CD4-positive, alpha-beta T cell treated with Interleukin-15 for 4 hours (primary cell): ENCODE results near the gene DBF4B.
"Not testable (repeated sequence)": the region's sequence is repeated elsewhere in the genome, so short reads cannot be mapped to it uniquely, and the experiment has no call there.

Source experiments
- DNase-seq: peaks from one replicate; pipeline ENCODE4 v3.0.0-alpha.2; 2020; ENCODE audit warnings: low spot score

The DBF4B gene

GRCh38 chr17:44708401-44709263, at the start of gene DBF4B:
Gene DBF4B, plus strand, starts transcription at chr17:44708665. Its CDS starts 156 bp downstream, at chr17:44708821.
- DNase-seq, result peak; percentile 90

- no peak for DNase-seq
Measured at GRCh38 chr17:44661835-44662234, 46.6 kb upstream of the DBF4B start.

- DNase-seq, result no peak
Measured at GRCh38 chr17:44663095-44663494, 45.4 kb upstream of the DBF4B start.

- no peak for DNase-seq
Measured at GRCh38 chr17:44664867-44665266, 43.6 kb upstream of the DBF4B start.

- DNase-seq, result no peak
Measured at GRCh38 chr17:44666006-44666405, 42.5 kb upstream of the DBF4B start.

GRCh38 chr17:44672479-44673093, 35.9 kb upstream of the DBF4B start:
- no peak for DNase-seq

GRCh38 chr17:44673893-44674292, 34.6 kb upstream of the DBF4B start:
- no peak for DNase-seq

GRCh38 chr17:44677136-44677535, 31.3 kb upstream of the DBF4B start:
- DNase-seq, result no peak

- DNase-seq, result not testable (repeated sequence)
Measured at GRCh38 chr17:44683303-44683702, 25.2 kb upstream of the DBF4B start.

- DNase-seq, result no peak
Measured at GRCh38 chr17:44687756-44688155, 20.7 kb upstream of the DBF4B start.

GRCh38 chr17:44688200-44688599, 20.3 kb upstream of the DBF4B start:
- DNase-seq, result no peak

- peak; percentile 0 for DNase-seq
Measured at GRCh38 chr17:44688675-44689476, 19.6 kb upstream of the DBF4B start.

GRCh38 chr17:44689477-44690217, 18.8 kb upstream of the DBF4B start, which contains the start of gene CCDC43:
Gene CCDC43, minus strand, starts transcription at chr17:44689776. Its CDS starts 23 bp downstream, at chr17:44689753.
- DNase-seq, result peak; percentile 93

GRCh38 chr17:44690746-44691306, 17.6 kb upstream of the DBF4B start:
- not testable (repeated sequence) for DNase-seq

- no peak for DNase-seq
Measured at GRCh38 chr17:44693609-44694008, 14.9 kb upstream of the DBF4B start.

- DNase-seq, result not testable (repeated sequence)
Measured at GRCh38 chr17:44700288-44700687, 8.2 kb upstream of the DBF4B start.

- no peak for DNase-seq
Measured at GRCh38 chr17:44707755-44708400, 587 bp upstream of the DBF4B start.

- DNase-seq, result no peak
Measured at GRCh38 chr17:44719444-44719843, 11.0 kb downstream of the DBF4B start.

GRCh38 chr17:44722254-44722653, 13.8 kb downstream of the DBF4B start:
- no peak for DNase-seq

GRCh38 chr17:44726121-44726520, 17.7 kb downstream of the DBF4B start:
- DNase-seq, result not testable (repeated sequence)

GRCh38 chr17:44733753-44734152, 25.3 kb downstream of the DBF4B start:
- no peak for DNase-seq
